Colon (tissue), 2 donors: ENCODE results near the gene IFT20.

ENCODE experiments used
- FAIRE-seq: peaks from 2 replicates; lab custom pipeline; 2012; peaks lifted over from hg19 to GRCh38; lab: Jason Lieb, UNC
- donor health status: control.
- donor health status: control.

Gene IFT20, protein sequence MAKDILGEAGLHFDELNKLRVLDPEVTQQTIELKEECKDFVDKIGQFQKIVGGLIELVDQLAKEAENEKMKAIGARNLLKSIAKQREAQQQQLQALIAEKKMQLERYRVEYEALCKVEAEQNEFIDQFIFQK

DNA sequence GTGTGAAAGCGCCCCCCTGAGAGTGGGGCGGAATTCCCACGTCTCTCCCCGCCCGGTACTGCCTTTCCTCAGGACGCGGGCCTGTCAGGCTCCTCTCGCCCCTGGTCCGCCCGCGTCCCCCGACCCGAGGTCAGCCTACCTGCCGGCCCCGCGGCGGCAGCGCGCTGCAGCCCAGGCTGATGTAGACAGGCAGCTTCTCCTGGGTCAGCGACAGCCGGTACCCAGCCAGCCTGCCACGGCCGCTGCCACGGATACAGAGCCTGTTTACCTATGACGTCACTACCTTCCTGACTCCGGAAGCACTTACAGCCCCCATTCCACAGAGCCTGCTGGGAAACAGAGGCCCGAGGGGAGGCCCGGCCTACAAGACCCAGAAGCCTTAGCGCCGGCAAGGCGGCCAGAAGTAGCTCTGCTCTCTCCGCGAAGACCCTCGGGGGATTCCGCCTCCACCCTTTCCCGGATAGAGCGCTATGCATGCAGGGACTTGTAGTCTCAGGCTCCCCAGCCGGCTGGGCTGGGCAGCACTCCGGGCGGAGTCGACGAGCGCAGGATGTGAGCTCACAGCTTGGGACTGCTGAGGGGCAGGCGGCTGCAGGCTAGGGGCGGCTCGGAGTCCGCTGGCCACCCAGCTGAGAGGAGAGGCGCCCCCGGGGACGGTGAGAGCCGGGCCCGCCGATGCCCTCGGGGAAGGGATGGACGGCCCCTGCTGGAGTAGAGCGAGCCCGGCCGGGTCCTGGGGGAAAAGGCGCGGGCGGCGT, at the start of gene IFT20, which contains the start of gene TNFAIP1:
Gene IFT20, minus strand, starts transcription at position 272 of the 758 bp plus-strand sequence. CDS start 3,487 bp downstream, outside the sequence.
Gene TNFAIP1, plus strand, starts transcription at position 561 of the 758 bp plus-strand sequence. CDS start 3,761 bp downstream, outside the sequence.
- FAIRE-seq: peak; percentile 93

DNA sequence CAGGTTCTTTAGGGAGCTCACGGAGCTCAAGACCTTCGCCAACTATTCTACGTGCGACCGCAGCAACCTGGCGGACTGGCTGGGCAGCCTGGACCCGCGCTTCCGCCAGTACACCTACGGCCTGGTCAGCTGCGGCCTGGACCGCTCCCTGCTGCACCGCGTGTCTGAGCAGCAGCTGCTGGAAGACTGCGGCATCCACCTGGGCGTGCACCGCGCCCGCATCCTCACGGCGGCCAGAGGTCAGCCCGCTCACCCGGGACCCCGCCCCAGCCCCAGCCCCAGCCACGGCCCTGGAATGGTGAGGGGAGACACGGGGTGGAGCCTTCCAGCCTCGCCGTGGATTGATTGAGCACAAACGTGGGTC, 49.7 kb upstream of the IFT20 start:
- FAIRE-seq: no peak

DNA sequence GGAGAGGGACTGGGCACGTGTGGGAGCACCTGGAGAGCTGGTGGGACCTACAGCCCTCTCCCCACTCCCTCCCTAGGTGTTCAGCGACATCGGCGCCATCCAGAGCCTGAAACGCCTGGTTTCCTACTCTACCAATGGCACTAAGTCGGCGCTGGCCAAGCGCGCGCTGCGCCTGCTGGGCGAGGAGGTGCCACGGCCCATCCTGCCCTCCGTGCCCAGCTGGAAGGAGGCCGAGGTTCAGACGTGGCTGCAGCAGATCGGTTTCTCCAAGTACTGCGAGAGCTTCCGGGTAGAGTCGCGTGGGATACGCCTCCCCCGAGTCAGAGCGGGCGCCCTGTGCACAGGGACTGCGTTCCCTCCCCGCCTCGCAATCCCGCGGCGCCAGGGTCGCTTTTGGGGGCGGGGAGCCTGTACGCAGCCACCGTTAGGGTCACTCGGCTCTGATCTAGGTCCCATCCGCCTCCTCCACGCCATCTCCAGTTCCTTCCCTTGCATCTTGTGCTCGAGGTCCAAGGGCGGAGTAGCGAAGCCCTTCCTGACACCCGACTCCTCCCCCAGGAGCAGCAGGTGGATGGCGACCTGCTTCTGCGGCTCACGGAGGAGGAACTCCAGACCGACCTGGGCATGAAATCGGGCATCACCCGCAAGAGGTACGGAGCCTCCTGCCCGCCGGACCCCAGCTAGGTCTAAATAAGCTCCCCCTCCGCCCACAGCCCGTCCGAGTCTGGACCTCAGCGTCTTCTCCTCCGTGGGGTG, 49.2 kb upstream of the IFT20 start:
- no peak for FAIRE-seq

DNA sequence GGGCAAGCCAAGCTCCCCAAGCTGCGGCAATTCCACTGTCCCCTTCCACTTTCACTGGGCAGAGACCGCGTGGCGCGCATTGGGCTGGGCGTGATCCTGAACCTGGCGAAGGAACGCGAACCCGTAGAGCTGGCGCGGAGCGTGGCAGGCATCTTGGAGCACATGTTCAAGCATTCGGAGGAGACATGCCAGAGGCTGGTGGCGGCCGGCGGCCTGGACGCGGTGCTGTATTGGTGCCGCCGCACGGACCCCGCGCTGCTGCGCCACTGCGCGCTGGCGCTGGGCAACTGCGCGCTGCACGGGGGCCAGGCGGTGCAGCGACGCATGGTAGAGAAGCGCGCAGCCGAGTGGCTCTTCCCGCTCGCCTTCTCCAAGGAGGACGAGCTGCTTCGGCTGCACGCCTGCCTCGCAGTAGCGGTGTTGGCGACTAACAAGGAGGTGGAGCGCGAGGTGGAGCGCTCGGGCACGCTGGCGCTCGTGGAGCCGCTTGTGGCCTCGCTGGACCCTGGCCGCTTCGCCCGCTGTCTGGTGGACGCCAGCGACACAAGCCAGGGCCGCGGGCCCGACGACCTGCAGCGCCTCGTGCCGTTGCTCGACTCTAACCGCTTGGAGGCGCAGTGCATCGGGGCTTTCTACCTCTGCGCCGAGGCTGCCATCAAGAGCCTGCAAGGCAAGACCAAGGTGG, 46.0 kb upstream of the IFT20 start:
- no peak for FAIRE-seq

DNA sequence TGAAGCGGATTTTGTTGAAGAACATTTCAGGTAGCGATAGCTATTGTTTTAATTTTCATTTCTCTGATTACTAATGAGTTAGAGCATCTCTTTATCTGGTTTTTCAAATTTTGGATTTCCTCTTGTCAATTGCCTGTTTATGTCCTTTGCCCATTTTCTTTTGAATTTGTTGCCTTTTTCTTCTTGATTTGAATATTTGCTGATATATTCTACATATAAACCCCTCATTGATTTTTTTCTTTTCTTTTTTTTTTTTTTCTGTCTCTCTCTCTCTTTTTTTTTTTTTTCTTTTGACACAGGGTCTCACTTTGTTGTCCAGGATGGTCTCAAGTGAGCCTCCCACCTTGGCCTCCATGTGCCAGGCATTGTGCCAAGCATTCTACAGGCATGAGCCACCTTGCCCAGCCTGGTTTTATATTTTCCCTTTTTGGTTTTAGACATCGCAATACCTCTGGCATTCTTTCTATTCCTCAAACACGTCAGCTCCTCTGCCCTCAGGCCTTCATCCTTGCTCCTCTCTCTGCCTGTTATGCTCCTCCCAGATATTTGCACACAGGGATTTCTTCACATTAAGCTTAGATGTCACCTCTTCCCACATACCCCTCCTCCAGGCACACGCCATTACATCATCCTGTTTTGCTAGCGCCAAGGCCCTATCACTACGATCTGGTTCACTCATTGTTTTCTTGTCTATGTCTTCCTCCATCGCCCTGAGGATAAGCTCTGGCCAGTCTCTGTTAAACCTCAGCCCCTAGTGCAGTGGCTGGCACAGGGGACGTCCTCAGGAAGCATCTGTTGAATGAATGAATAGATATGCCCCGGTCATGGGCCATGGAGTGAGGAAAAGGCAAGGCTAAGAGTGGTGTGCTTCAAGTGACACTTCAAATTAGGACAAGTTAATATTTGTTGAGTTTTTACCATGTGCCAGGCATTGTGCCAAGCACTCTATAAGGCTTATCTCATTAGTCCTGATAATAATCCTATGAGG, 44.8 kb upstream of the IFT20 start:
- FAIRE-seq: no peak

DNA sequence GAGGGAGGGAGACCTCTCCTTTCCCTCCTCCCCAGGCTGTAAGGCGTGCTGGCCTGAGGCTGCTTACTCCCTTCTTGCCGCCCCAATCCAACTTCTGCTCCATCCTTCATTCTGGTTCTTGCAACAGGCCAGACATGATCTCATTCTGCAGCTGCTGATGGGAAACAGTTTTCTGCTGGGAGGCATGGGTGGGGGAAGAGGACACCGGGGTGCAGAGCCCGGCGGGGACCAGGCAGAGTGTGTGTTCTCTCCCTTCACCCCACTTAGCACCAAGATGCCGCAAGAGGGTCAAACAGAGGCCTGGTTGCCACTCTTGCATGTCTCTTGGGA, 37.6 kb upstream of the IFT20 start:
- no peak for FAIRE-seq

DNA sequence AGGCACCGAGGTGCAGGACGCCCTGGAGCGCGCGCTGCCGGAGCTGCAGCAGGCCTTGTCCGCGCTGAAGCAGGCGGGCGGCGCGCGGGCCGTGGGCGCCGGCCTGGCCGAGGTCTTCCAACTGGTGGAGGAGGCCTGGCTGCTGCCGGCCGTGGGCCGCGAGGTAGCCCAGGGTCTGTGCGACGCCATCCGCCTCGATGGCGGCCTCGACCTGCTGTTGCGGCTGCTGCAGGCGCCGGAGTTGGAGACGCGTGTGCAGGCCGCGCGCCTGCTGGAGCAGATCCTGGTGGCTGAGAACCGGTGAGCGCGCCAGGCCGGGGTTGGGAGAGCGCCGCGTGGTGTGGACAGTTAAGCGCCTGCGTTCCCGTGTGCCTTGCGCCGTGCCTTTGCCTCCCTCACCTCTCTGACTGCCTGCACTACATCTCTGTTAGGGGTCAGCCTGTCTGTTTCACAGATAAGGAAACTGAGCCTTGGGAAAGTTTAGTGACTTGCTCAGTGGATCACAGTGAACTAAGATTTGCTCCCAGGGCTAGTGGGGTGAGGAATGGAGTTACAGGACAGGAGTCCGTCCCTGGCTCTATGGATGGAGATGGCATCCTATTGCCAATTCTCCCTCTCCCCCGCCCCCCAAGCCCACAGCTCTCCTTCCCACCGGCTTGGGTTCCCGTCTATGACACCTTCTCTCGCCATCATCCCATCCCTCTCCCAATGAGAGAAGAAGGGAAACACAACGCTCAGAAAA, 37.1 kb upstream of the IFT20 start:
- no peak for FAIRE-seq

DNA sequence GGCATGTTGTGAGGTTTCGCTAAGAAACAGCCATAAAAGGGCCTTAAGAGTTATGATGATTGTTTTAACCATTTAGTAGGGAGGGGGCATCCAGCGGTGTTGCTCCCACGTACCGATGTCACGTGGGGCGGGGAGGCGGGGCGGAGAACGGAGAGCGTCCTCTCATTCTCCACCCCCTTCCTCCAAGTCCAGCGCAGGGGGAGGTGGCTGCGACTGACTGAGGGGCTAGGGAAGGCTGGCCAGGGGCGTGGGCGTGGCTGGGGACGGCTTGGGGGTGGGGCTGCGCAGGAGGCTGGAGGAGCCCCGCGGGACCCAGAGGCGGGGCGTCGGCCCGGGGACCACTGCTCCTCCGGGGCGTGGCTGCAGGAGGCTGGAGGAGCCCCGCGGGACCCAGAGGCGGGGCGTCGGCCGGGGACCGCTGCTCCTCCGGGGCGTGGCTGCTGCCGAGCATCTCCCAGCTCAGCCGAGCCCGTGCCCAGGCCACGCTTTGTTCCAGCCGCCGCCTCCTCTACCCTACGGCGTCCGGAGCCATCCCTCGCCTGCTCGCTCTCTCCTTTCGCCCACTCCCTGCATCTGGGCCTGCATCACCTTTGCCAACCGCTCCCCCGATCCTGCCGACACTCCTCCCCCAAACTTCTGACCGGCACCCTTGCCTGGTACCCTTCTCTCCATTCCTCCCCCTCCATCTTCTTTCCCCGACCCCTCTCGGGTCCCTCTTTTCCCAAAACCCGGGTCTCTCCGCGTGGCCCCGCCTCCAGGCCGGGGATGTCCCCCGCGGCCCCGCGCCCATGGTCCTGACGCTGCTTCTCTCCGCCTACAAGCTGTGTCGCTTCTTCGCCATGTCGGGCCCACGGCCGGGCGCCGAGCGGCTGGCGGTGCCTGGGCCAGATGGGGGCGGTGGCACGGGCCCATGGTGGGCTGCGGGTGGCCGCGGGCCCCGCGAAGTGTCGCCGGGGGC, 36.3 kb upstream of the IFT20 start, which contains the start of gene SARM1:
Gene SARM1, plus strand, starts transcription at position 450 of the 958 bp plus-strand sequence. Its CDS starts 339 bp downstream, at position 789.
- no peak for FAIRE-seq

DNA sequence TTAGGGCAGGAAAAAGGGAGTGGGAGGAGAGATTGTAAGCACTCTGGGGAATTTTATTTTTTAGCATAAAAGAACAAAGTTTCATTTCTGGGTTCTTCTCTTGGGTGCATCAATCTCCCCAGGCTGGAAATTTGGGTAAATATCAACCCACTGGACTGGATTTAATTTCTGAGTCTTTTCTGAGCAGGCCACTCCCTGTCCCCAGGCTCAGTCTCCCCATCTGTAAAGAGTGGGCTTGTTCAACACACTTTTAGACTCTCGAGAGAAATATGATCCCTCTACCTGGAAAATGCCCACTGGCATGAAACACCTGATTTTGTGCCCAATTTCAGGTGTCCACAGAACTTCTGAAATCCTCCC, 35.5 kb upstream of the IFT20 start:
- no peak for FAIRE-seq

DNA sequence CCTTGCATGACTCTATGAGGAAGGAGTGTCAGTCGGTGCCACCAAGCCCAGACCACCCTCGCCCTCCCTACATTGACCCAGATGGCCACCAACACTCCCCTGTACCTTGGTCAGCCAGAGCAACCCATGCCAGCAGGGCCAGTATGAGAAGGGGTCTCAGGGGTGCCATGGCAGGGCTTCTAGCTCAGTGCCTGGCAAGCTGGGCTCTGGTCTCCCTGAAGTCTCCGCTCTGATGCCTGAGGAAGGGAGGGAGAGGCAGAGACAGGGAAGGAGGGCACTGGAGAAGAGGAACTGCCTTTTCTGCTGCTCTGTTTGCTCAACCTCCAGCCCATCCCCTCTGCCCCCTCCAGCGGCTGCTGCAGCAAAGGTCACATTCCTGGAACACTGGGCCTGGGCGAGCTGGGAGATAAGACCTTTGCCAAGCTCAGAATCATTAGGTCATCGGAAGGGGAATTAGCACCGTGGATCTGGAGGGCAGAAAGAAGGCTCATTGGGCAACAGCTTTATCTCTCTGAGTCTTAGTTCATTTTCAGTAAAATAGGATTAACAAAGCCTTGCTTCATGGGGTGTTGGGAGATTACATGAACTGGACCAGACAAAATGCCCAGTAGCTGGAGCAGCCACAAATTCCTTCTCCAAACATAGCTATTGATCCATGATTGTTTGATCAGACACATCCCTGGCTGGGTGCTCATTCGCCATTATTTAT, 34.9 kb upstream of the IFT20 start, which contains the start of gene VTN:
Gene VTN, minus strand, starts transcription at position 273 of the 709 bp plus-strand sequence. Its CDS starts 104 bp downstream, at position 169.
- no peak for FAIRE-seq

DNA sequence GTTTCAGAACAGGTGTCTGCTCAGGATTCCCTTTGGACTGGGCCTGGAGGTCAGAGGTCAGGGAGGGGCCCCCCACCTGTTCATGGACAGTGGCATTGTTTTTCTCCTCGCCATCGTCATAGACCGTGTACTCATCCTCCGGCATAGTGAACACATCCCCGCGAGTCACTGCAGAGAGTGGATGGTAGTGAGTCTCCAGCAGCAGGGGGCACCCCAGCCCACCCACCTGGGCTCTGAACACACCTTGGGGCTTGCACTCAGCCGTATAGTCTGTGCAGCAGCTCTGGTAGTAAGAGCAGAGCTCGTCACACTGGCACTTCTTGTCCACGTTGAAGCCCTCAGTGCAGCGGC, 34.4 kb upstream of the IFT20 start:
- no peak for FAIRE-seq

DNA sequence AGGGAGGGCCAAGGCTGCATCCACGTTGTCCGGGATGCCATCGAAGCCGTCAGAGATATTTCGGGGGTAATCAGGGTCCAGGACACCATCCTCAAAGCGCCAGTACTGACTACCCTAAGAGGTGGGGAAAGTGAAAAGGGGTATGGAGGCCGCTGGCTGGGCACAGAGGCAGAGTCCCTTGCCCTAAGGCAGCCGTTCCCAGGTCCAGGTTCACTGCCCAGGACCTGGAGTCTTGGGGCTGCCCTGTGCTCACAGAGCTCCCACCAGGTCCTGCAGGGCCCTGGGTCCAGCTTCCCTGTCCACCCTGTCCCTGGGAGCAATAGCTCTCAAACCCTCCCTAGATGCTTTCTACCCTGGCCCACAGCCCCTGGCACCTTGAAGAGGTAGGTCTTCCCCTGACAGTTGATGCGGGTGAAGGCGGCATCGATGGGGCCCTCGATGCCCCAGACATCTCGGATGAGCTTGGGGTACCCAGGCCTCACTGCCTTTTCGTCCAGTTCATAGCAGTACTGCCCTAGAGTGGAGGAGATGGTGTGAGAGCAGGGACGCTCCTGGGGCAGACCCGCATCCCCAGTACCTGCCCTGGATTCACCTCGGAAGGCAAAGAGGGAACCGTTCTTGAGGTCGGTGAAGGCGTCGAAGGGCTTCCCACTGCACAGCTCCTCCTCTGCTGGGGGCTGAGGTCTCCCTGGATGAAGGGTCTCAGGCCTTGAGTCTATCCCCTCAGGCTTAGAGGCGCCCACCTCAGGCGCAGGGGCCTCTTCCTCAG, 33.8 kb upstream of the IFT20 start:
- FAIRE-seq: no peak

DNA sequence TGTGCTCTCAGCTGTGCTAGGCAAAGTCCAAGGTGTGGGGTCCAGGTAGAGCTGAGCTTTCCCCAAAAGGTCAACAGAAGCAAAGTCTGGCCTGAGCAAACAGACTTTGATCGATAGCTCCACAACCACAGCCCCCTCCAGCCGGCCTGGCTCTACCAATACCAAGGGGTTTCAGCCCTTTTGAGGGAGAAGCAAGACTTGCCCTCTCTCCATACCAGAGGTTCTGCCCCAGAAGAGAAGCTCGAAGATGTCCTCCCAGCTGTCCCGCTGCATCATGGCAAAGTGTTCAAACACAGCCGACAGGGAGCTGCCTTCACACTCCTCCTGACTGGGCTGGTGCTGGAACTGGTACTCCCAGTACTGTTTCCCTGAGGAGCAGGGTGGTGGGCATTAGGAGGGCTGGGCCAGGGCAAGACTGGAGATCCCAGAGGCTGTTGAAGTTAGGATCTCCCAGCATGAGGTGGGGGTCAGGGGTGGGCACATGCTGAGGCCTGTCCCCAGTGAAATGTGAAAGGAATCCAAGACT, 33.1 kb upstream of the IFT20 start:
- FAIRE-seq: no peak

DNA sequence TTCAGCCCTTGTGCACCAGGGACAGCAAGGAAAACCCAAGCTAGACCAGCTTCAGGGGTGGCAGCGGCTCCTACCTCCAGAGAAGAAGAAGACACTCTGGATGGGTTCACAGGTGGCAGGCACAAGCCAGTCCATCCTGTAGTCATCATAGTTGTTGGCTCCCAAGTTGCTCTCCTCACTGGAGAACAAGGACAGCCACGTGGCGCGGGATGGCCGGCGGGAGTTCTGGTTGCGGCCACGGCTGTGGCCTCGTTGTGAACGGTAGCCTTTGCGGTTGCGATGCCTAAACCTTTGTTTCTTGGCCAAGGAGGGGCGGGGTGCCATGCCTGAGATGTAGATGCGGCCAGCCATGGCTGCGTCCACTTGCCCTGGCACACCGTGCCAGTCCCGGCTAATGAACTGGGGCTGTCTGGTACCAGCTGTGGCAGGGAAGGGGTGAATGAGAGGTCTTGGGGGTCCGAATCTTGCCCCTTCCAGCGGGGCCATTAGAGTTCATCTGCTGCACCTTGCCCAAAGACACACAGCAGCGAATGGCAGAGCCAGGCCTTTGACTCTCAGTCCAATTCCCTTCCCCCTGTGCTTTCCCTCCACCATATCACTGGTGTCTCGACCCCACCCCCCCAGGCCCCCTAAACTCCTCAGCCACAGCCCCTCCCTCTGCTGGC, 32.5 kb upstream of the IFT20 start:
- FAIRE-seq: no peak

DNA sequence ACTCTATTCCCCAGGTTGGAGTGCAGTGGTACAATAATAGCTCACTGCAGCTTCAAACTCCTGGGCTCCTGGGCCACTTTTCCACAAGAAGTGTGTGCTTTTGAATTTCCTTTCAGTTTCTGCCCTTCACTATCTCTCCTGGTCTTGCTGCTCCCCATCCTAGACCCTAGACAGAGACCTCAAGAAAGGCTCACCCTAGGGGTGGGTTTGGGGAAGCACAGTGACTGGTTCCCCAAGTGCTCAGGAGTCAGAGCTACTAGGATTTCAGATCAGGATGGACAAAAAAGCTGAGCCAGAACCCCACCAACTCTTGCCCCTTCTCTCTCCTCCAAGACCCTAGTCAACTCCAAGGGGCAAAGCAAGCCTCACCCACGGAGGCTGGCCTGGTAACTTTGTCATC, 31.3 kb upstream of the IFT20 start:
- no peak for FAIRE-seq

DNA sequence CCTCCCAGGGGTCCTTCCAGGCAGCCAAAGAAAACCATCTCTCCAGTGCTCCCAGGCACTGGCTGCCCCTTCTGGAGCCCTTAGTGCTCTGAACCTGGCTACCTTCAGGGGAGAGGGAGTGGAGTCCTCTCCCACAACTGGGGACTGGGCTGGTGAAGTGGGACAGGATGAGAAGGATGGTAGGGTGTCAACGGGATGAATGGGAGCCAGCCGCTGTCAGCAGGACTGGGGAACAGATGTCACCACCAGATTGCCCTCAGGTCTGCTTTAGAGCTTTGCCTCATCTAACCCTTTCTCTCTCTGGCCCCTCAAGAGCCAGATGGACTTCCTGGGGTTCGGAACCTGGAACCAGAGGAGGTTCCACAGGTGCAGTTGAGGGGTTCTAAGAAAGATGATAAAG, 30.2 kb upstream of the IFT20 start:
- no peak for FAIRE-seq

DNA sequence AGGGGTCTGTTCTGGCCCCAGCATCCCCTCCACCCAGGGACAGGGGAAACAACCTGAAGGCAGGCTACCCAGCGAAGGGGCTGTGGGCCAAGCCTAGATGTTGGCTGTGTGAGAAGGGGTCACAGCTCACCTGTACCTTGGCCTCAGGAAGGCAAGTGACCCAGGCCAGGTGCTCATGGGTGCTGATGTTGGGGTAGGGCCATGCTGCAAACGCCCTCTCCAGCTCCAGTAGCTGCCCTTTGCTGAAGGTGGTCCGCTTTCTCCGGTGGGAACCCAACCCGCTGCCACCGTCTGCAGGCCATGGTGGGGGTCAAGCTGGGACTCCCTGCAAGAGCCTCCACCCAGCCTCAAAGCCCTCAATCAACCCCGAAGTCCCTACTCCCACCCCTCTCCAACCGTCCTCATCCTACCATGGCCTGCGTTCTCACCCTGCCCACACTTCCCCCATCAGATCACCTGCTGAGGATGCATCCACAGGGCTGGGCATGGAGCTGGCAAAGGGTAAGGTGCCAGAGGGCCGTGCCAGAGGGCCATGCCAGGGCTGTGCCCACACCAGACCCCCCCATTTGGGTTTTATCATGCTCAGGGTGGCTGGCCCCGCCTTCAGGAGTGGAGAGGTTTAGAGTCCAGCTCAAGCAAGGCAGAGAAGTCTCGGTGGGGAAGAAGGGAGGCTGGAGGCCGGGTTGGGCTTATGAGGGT, 29.5 kb upstream of the IFT20 start, which contains the start of gene SEBOX:
Gene SEBOX, minus strand, starts transcription at position 535 of the 699 bp plus-strand sequence. Its CDS starts 48 bp downstream, at position 487.
- no peak for FAIRE-seq
